Hematopoietic multipotent progenitor cell treated with erythropoietin and hydrocortisone succinate and interleukin-3 and kit ligand, for 4 days (in vitro differentiated cells): ENCODE measurements around the gene JMJD7.

ENCODE experiments used
- DNase-seq: peaks from one replicate; pipeline ENCODE4 v3.0.0-alpha.2; 2015

Gene JMJD7

GRCh38 chr15:41827880-41828806 is at the start of gene JMJD7:
Gene JMJD7 (plus strand): TSS chr15:41828092. CDS start chr15:41828125, 33 bp downstream.
- DNase-seq: peak; percentile 94

- no peak for DNase-seq
Observed at GRCh38 chr15:41778521-41778920, 49.4 kb upstream of the JMJD7 start.

- DNase-seq: no peak
Observed at GRCh38 chr15:41779662-41780157, 48.2 kb upstream of the JMJD7 start.

- DNase-seq: no peak
Observed at GRCh38 chr15:41780266-41780665, 47.6 kb upstream of the JMJD7 start.

GRCh38 chr15:41780727-41781126 is 47.2 kb upstream of the JMJD7 start:
- DNase-seq: no peak

- DNase-seq: no peak
Observed at GRCh38 chr15:41782371-41783282, 45.3 kb upstream of the JMJD7 start.

DNA sequence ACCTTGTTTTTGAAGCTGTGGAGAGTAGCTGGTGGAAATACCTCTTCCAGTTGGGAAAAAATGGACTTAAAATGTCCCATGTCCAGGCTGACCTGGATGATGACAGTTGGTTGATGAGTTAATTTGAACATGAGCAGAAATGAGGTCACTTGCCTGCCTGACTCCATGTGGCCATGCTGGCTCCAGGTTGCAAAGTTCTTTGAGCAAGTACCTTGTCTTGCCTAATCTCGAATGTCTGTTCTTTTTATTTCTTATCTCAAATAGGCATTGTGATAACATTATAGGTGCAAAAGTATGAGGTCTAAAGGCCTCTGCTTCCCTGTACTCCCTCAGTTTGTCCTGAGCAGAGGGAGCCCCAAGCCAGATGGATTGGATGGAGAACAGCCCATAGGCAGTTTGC is 44.6 kb upstream of the JMJD7 start:
- no peak for DNase-seq

GRCh38 chr15:41788262-41788661 is 39.6 kb upstream of the JMJD7 start:
- no peak for DNase-seq

- DNase-seq: peak; percentile 87
Observed at GRCh38 chr15:41789236-41789635, 38.7 kb upstream of the JMJD7 start.

- no peak for DNase-seq
Observed at GRCh38 chr15:41789662-41790061, 38.2 kb upstream of the JMJD7 start.

GRCh38 chr15:41790169-41790568 is 37.7 kb upstream of the JMJD7 start:
- peak; percentile 74 for DNase-seq

DNA sequence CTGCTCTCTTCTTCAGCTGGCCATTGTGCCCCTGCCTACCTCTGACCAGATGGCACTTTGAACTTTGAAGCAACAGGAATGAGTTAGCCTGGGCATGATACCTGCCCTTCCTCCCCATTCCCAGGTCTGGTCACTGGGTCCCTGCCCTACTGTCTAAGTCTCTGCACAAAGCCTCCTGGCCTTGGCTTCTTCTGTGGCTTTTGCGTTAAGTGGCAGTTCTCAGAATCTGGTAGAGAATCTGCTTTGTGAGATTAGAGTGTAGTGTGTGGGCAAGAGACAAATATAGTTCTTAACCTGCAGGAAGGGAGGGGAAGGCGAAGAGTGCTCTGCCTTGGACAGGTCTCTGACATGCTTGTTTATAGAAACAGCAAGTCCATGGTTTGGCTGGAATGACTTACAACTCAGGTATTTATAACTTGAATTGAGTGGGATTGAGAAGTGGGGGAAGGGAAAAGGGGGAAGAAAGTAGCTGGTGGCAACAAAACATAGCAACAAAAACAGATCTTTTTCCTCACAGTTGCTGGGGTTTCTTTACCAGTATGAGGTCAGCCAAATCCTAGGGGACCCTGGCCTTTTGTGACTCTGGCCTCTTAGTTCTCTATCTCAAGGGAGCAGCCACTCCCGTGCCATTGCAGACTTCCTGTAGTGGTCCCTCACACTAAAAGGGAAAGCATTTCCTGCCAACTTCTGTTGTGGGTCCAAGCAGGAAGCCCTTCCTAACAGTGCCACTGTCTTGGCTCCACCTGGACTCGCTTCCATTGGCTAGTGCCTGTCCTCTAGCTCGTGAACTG is 36.9 kb upstream of the JMJD7 start:
- peak; percentile 80 for DNase-seq

DNA sequence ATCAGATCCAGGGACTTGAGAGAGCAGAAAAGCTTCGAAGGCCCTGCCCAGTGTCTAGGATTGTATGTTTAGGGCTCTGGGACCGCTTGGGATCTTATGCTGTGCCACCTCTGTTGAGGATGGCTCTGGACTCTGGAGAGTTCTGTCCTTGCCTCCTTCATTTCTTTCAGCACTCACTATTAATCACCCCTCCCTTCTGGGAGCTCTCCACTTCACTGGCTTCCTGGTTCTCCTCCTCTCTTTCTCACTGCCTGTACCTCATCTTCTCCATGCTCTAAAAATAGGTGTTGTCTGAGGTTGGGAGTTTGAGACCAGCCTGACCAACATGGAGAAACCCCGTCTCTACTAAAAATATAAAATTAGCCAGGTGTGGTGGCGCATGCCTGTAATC is 36.4 kb upstream of the JMJD7 start:
- no peak for DNase-seq

DNA sequence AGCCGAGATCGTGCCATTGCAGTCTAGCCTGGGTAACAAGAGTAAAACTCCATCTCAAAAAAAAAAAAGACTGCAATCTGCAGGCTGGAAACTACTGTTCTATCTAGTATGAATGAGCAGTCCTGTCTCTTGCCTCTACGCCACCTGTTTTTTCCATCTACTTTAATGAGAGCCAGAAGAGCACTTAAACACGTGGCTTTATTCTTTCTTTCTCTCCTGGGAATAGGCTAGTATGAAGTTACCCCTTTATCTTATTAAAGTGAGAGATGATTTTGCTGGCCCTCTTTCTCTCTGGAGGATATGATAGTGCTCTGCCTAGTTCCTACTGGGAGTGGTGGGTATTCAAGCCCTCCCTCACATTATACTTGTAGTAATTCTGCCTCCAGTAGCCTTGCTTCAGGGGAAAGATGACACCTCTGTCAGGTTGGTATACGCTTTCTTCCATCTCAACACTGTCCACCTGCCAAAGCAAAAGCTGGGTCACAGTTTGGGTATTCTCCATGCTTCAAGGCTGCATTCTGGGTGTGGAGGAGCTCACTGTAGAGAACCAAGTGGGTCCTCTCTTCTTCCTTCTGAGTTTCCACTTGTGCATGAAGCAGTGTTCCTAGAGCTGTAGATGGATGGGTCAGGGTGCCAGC is 35.8 kb upstream of the JMJD7 start:
- DNase-seq: no peak

GRCh38 chr15:41794081-41794480 is 33.8 kb upstream of the JMJD7 start:
- no peak for DNase-seq

GRCh38 chr15:41795996-41796856 is 31.7 kb upstream of the JMJD7 start:
- no peak for DNase-seq

GRCh38 chr15:41797201-41797944 is 30.5 kb upstream of the JMJD7 start:
- DNase-seq: no peak

DNA sequence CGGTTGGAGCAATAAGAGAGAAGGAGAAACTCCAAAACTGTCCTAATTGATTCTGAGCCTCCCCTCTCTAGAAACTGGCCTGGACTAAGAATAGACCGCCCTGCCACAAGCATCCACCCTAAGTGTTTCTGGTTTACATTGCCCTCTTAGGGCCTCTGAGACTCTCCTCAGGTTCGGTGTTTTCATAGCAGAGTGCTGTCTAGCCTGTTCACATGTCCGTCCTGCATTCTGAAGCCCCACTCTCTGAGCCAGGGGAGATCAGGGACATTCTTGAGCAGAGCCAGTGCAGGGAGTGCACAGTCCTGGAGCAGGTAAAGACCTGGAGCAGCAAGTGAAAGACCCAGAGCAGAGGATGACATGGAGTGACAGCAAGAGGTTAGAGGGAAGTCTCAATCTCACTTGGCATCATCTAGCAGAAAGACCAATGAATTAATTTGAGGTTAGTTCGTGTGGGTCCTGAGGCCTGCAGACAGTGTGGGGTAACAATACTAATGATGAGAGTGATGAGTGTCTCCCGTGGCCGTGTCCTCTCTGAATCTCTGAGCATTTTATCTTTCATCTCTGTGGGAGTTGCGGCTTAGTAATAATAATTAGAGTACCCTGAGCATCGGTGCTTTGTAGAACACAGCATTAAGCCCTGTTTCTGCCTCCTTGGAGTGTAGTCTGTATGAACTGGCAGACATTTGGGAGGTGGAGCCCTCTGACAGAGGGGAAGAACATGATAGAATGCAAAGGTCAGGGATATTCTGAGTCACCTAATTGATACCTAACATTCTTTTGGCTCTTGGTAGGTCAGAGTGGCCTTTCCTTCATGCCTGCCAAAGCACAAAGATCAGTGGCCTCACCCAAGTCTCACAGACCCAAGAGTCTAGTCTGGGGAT is 29.0 kb upstream of the JMJD7 start:
- DNase-seq: no peak

DNA sequence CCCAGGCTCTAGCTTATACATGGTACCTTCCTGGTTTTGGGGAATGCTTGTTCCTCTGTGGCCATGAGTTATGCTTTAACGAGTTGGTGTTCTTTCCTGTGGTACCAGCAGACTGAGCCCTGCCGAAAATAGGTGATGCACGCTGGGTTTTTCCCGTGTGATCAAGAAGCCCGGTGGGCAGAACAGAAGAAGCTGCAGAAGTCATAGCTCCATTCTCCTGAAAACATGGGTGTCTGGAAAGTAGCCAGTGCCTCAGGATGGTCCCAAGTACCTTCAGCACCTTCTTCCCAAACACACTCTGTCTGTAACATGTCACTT is 28.4 kb upstream of the JMJD7 start:
- no peak for DNase-seq

GRCh38 chr15:41801185-41801584 is 26.7 kb upstream of the JMJD7 start:
- no peak for DNase-seq
